H9 (cell line): ENCODE measurements around the gene METTL9. TPM values are rescaled to one million over a fixed set of nuclear protein-coding genes. Genes with fewer than 3 reads are reported as not detected.
A peak's percentile ranks its signal among the peaks of the same experiment; 100 is the strongest.
"Not testable (repeated sequence)": the region's sequence is repeated elsewhere in the genome, so short reads cannot be mapped to it uniquely, and the experiment has no call there.

Experiments used
- DNase-seq: peaks from one replicate; pipeline ENCODE4 v3.0.0-alpha.2; 2017
- H2AFZ ChIP-seq: one replicate; pipeline ENCODE4 v1.6.1; 2013; ENCODE audit warnings: mild to moderate bottlenecking, low read length, control low read depth, moderate library complexity
- H2AK5ac ChIP-seq: 2 replicates; pipeline ENCODE4 v1.6.1; 2013; ENCODE audit warnings: low read length, control low read depth, mixed read lengths; ENCODE audit not compliant: insufficient read length
- H2BK120ac ChIP-seq: one replicate; pipeline ENCODE4 v1.6.1; 2013; ENCODE audit warnings: low read depth, mild to moderate bottlenecking, low read length, control low read depth, inconsistent platforms; ENCODE audit not compliant: poor library complexity, severe bottlenecking
- H2BK12ac ChIP-seq: 2 replicates; pipeline ENCODE4 v1.6.1; 2013; ENCODE audit warnings: low read length, control low read depth, mixed read lengths, low read depth; ENCODE audit not compliant: insufficient read length
- H2BK15ac ChIP-seq: 2 replicates; pipeline ENCODE4 v1.6.1; 2013; ENCODE audit warnings: low read depth, low read length, control low read depth
- H2BK20ac ChIP-seq: one replicate; pipeline ENCODE4 v1.6.1; 2013; ENCODE audit warnings: low read depth, mild to moderate bottlenecking, low read length, control low read depth, inconsistent platforms; ENCODE audit not compliant: poor library complexity, severe bottlenecking
- H2BK5ac ChIP-seq: 2 replicates; pipeline ENCODE4 v1.6.1; 2013; ENCODE audit warnings: low read length, control low read depth, mixed read lengths; ENCODE audit not compliant: insufficient read length
- H3K14ac ChIP-seq: 2 replicates; pipeline ENCODE4 v1.6.1; 2013; ENCODE audit warnings: low read length, control low read depth; ENCODE audit not compliant: insufficient read depth
- H3K18ac ChIP-seq: 2 replicates; pipeline ENCODE4 v1.6.1; 2013; ENCODE audit warnings: low read depth, mild to moderate bottlenecking, mixed read lengths, low read length, control low read depth; ENCODE audit not compliant: insufficient read length
- H3K23ac ChIP-seq: 2 replicates; pipeline ENCODE4 v1.6.1; 2013; ENCODE audit warnings: low read length, control low read depth, mixed read lengths, low read depth; ENCODE audit not compliant: insufficient read length
- H3K23me2 ChIP-seq: 2 replicates; pipeline ENCODE4 v1.6.1; 2013; ENCODE audit warnings: low read depth, mild to moderate bottlenecking, mixed read lengths, low read length, control low read depth; ENCODE audit not compliant: insufficient read length, poor library complexity, severe bottlenecking
- H3K27ac ChIP-seq: 2 replicates; pipeline ENCODE4 v1.5.1; 2013; ENCODE audit warnings: low read length, control low read depth, mixed read lengths, low read depth; ENCODE audit not compliant: insufficient read length
- H3K27me3 ChIP-seq: 2 replicates; pipeline ENCODE4 v1.6.1; 2013; ENCODE audit warnings: low read length, control low read depth, inconsistent platforms; ENCODE audit not compliant: insufficient read depth
- H3K4ac ChIP-seq: 2 replicates; pipeline ENCODE4 v1.6.1; 2013; ENCODE audit warnings: low read depth, mild to moderate bottlenecking, control low read depth, inconsistent platforms, low read length, moderate library complexity
- H3K4me1 ChIP-seq: 2 replicates; pipeline ENCODE4 v1.6.1; 2013; ENCODE audit warnings: low read length, control low read depth, inconsistent platforms; ENCODE audit not compliant: insufficient read depth
- H3K4me2 ChIP-seq: 2 replicates; pipeline ENCODE4 v1.6.1; 2013; ENCODE audit warnings: low read length, control low read depth, mixed read lengths; ENCODE audit not compliant: insufficient read length, insufficient read depth
- H3K56ac ChIP-seq: 2 replicates; pipeline ENCODE4 v1.6.1; 2013; ENCODE audit warnings: low read depth, mild to moderate bottlenecking, mixed read lengths, low read length, control low read depth; ENCODE audit not compliant: insufficient read length
- H3K79me1 ChIP-seq: 2 replicates; pipeline ENCODE4 v1.6.1; 2013; ENCODE audit warnings: low read depth, mild to moderate bottlenecking, moderate library complexity, low read length, control low read depth, inconsistent platforms; ENCODE audit not compliant: insufficient read depth, poor library complexity, severe bottlenecking
- H3K79me2 ChIP-seq: 2 replicates; pipeline ENCODE4 v1.6.1; 2013; ENCODE audit warnings: low read length, control low read depth, inconsistent platforms; ENCODE audit not compliant: insufficient read depth
- H3K9ac ChIP-seq: 2 replicates; pipeline ENCODE4 v1.6.1; 2013; ENCODE audit warnings: low read length, control low read depth, mixed read lengths; ENCODE audit not compliant: insufficient read length; ENCODE audit errors: extremely low read depth
- H3K9me3 ChIP-seq: one replicate; pipeline ENCODE4 v1.6.1; 2013; ENCODE audit warnings: low read depth, low read length, inconsistent platforms; ENCODE audit not compliant: control insufficient read depth
- H3T11ph ChIP-seq: one replicate; pipeline ENCODE4 v1.6.1; 2013; ENCODE audit warnings: mild to moderate bottlenecking, low read length, control low read depth, inconsistent platforms
- H4K20me1 ChIP-seq: one replicate; pipeline ENCODE4 v1.6.1; 2013; ENCODE audit not compliant: control insufficient read depth, insufficient read length, insufficient read depth
- H4K5ac ChIP-seq: 2 replicates; pipeline ENCODE4 v1.6.1; 2013; ENCODE audit warnings: low read depth, mild to moderate bottlenecking, mixed read lengths, low read length, control low read depth; ENCODE audit not compliant: insufficient read length
- H4K8ac ChIP-seq: replicated peaks from 2 replicates; pipeline ENCODE4 v1.6.1; 2013; ENCODE audit warnings: low read length, control low read depth, mixed read lengths, low read depth; ENCODE audit not compliant: insufficient read length
- H4K91ac ChIP-seq: 2 replicates; pipeline ENCODE4 v1.6.1; 2013; ENCODE audit warnings: low read depth, mild to moderate bottlenecking, moderate library complexity, mixed read lengths, low read length, control low read depth; ENCODE audit not compliant: insufficient read length
- H3K27ac Mint-ChIP-seq, 3 experiments: 2 replicates in 2 of 3; 3 replicates in 1 of 3; pipeline ENCODE4 v1.8.0; 2020 to 2021; ENCODE audit warnings: mixed read lengths in 3 of 3, mild to moderate bottlenecking in 1 of 3, moderate library complexity in 1 of 3
- H3K27me3 Mint-ChIP-seq: 2 replicates; pipeline ENCODE4 v1.8.0; 2021; ENCODE audit warnings: low read depth, mild to moderate bottlenecking, moderate library complexity, mixed read lengths
- H3K36me3 Mint-ChIP-seq, 3 experiments: 2 replicates in 2 of 3; 3 replicates in 1 of 3; pipeline ENCODE4 v1.8.0; 2020 to 2021; ENCODE audit warnings: low read depth in 3 of 3, mixed read lengths in 3 of 3; ENCODE audit not compliant: insufficient read depth in 1 of 3
- H3K4me1 Mint-ChIP-seq, 2 experiments: 2 replicates each; pipeline ENCODE4 v1.8.0; 2020; ENCODE audit warnings: mixed read lengths in 2 of 2
- H3K4me3 Mint-ChIP-seq, 2 experiments: 2 replicates in 1 of 2; 3 replicates in 1 of 2; pipeline ENCODE4 v1.8.0; 2020 to 2021; ENCODE audit warnings: mild to moderate bottlenecking in 2 of 2, mixed read lengths in 2 of 2, moderate library complexity in 1 of 2
- H3K9me3 Mint-ChIP-seq, 2 experiments: 2 replicates in 1 of 2; 3 replicates in 1 of 2; pipeline ENCODE4 v1.8.0; 2020; ENCODE audit warnings: mild to moderate bottlenecking in 2 of 2, mixed read lengths in 2 of 2, moderate library complexity in 1 of 2
- WGBS: extraction: QIAGEN DNeasy Blood & Tissue Kit; methylation state at CpG from one replicate; pipeline ENCODE4 v1.1.7; 2013; ENCODE audit warnings: missing lambda C conversion rate, low lambda C conversion rate, mixed read lengths; ENCODE audit not compliant: insufficient read length; ENCODE audit errors: extremely low coverage; 5-methylcytosine and 5-hydroxymethylcytosine counted together
- total RNA-seq: library from RNA; stranded (reverse); gene quantifications from 2 replicates; pipeline ENCODE4 v1.2.1, GENCODE V29; 2021

METTL9 gene
- total RNA-seq, 1 experiment from 2014 or later = 108 TPM

DNA sequence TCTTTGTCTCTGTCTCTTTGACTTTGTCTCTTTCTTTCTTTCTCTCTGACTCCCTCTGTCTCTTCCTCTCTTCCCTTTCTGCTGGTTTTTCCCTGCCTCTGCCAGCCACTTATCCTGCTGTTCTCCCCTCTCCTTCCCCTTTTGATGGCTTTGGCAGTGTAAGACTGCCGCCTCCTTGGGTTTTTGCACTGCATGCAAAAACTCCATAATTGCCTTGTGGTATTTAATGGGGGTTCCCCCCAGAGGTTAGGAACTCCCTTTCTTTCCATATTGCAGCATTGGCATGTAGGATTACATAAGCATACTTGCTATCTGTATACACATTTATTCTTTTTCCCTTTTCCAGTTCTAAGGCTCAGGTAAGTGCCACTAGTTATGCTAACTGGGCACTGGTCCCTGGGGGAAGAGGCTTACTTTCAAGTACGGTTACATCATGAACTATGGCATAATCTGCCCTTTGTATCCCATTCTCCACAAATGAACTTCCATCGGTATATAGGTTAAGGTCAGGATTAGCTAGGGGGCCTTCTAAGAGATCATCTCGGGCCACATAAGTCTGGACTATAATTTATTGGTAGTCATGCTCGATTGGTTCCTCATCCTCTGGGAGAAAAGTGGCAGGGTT, 32.7 kb downstream of the METTL9 start:
- not testable (repeated sequence) for H2AK5ac ChIP-seq, H2BK5ac ChIP-seq, H2BK20ac ChIP-seq, H4K5ac ChIP-seq, H3K79me2 ChIP-seq, H3K4me3 Mint-ChIP-seq, H2BK120ac ChIP-seq, H3K18ac ChIP-seq, H4K8ac ChIP-seq, H3K4ac ChIP-seq, H3K79me1 ChIP-seq, H3K23me2 ChIP-seq, H3K4me2 ChIP-seq, H3K14ac ChIP-seq, H3K9me3 ChIP-seq, H3K9ac ChIP-seq, H3K4me1 ChIP-seq, H2AFZ ChIP-seq, DNase-seq, H3K27ac ChIP-seq, H3K27me3 Mint-ChIP-seq, H3K23ac ChIP-seq, H2BK15ac ChIP-seq, H4K91ac ChIP-seq, H3K56ac ChIP-seq, H3T11ph ChIP-seq, H3K27me3 ChIP-seq, H4K20me1 ChIP-seq, H2BK12ac ChIP-seq
- H3K9me3 Mint-ChIP-seq = peaks cover 15 to 18% of the 10 kb centered on the region in 2 experiments; a peak in 4 of 5 replicates
- H3K36me3 Mint-ChIP-seq = peaks cover 28 to 52% (median 34%) of the 10 kb centered on the region in 3 experiments
- no CpG with 5 or more reads among the region's 5 CpGs for WGBS
- H3K27ac Mint-ChIP-seq = peak overlapping the region in 1 of 3 experiments; percentile 10; a peak in 1 of 7 replicates
- peaks cover 18 to 40% of the 10 kb centered on the region in 2 experiments for H3K4me1 Mint-ChIP-seq
